ENCODE results near the gene NSRP1. TPM values are rescaled to one million over a fixed set of nuclear protein-coding genes. Genes with fewer than 3 reads are reported as not detected.

The NSRP1 gene
- total RNA-seq, 1 donor from 2014 or later, result 44.2 TPM

DNA sequence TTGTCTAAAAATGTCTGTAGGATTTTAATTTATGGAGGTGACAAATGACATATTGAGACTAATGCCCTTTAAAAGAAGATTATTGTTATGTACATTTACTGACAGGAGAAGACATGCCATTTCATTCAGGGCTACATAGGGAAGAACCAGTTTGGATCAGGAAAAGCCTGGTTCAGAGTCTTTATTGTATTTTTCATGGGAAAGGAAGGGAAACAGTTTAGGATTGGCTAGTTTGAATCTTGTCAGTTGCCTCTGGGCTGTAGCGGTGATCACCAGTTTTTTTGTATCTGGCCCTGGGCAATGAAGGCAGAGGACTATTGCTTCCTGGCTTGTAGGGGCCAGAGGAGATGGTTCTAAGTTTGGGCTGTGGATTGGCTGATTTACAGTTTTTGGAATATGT, 31.8 kb downstream of the NSRP1 start:
- H3K27ac Mint-ChIP-seq, result no peak overlapping the region
- CTCF ChIA-PET, result no interaction called here
- POLR2A ChIA-PET, result interaction anchor here (0.7 kb wide), 1 partner anchor 215 kb away, joined by 3 read pairs; no protein-coding TSS in a partner anchor

DNA sequence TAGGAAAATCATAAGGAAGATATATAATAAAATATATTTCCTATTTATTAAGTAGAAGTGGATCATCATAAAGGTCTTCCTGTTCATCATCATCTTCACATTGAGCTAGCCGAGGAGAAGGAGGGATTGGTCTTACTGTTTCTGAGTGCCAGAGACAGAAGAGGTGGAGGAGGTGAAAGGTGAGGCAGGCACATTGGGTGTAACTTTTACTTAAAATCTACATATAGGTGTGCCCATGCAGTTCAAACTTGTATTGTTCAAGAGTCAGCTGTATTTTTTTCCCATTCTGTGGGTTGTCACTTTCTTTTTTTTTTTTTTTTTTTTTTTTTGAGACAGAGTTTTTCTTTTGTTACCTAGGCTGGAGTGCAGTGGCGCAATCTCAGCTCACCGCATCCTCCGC, 34.9 kb downstream of the NSRP1 start:
- ChIA-PET POLR2A (interaction anchor here (0.6 to 0.7 kb wide), 2 partner anchors 12 to 1398 kb away, joined by 3 to 12 read pairs; no protein-coding TSS in a partner anchor), CTCF (interaction anchor here (0.9 to 1.7 kb wide), 3 partner anchors 15 to 27 kb away, joined by 3 to 5 read pairs (median 3); no protein-coding TSS in a partner anchor)
- no peaks in the 10 kb centered on the region for H3K27me3 Mint-ChIP-seq
- TF ChIP-seq, protein P1, sequence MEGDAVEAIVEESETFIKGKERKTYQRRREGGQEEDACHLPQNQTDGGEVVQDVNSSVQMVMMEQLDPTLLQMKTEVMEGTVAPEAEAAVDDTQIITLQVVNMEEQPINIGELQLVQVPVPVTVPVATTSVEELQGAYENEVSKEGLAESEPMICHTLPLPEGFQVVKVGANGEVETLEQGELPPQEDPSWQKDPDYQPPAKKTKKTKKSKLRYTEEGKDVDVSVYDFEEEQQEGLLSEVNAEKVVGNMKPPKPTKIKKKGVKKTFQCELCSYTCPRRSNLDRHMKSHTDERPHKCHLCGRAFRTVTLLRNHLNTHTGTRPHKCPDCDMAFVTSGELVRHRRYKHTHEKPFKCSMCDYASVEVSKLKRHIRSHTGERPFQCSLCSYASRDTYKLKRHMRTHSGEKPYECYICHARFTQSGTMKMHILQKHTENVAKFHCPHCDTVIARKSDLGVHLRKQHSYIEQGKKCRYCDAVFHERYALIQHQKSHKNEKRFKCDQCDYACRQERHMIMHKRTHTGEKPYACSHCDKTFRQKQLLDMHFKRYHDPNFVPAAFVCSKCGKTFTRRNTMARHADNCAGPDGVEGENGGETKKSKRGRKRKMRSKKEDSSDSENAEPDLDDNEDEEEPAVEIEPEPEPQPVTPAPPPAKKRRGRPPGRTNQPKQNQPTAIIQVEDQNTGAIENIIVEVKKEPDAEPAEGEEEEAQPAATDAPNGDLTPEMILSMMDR (IDR thresholded peaks at IDR 0.05), result no peak
- H3K4me1 Mint-ChIP-seq, result peaks cover 10% of the 10 kb centered on the region
- H3K4me3 Mint-ChIP-seq, result no peak overlapping the region
- DNase-seq, result no peak
- H3K27ac Mint-ChIP-seq, result no peak overlapping the region
- no peak for ATAC-seq (ENCODE audit: low read depth)
- H3K36me3 Mint-ChIP-seq (ENCODE audit: low read depth), result peaks cover 22% of the 10 kb centered on the region
- no peaks in the 10 kb centered on the region for H3K9me3 Mint-ChIP-seq
- intact Hi-C loops (cut with micrococcal nuclease), result no loop called here

More for the DNA sequence above, 31.8 kb downstream of the NSRP1 start:
- intact Hi-C loops (cut with micrococcal nuclease), result no loop called here
- no peak for ATAC-seq (ENCODE audit: low read depth)
- Mint-ChIP-seq H3K4me1 (peaks cover 10% of the 10 kb centered on the region), H3K27me3 (no peaks in the 10 kb centered on the region), H3K9me3 (no peaks in the 10 kb centered on the region), H3K4me3 (no peak overlapping the region), H3K36me3 (ENCODE audit: low read depth) (peaks cover 18% of the 10 kb centered on the region)
- no peak for DNase-seq
- TF ChIP-seq, protein P1 (IDR thresholded peaks at IDR 0.05), result no peak

DNA sequence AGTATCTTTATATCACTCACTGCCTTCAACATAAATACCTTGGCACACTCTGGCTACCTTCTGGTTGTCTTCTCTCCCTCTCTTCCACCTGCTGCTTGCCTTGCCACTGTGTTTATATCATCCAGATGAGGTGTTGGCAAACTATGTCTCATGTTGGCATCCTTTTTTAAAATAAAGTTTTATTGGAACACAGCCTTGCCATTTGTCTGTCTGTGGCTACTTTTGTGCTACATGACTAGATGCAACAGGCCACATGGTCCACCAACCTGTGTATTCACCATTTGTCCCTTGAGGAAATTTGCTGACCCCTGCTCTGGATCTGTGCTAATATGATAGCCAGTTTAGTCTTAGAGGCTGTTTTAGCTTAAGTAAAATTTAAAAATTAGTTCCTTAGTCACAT, 36.8 kb downstream of the NSRP1 start:
- peaks cover 34% of the 10 kb centered on the region for H3K36me3 Mint-ChIP-seq (ENCODE audit: low read depth)
- H3K4me3 Mint-ChIP-seq, result no peak overlapping the region
- TF ChIP-seq, protein P1 (IDR thresholded peaks at IDR 0.05), result no peak
- H3K4me1 Mint-ChIP-seq, result peaks cover 22% of the 10 kb centered on the region
- H3K27me3 Mint-ChIP-seq, result no peaks in the 10 kb centered on the region
- no peak for DNase-seq
- H3K27ac Mint-ChIP-seq, result no peak overlapping the region
- ChIA-PET POLR2A (no interaction called here), CTCF (no interaction called here)
- intact Hi-C loops (cut with micrococcal nuclease), result no loop called here
- ATAC-seq (ENCODE audit: low read depth), result no peak
- no peaks in the 10 kb centered on the region for H3K9me3 Mint-ChIP-seq

DNA sequence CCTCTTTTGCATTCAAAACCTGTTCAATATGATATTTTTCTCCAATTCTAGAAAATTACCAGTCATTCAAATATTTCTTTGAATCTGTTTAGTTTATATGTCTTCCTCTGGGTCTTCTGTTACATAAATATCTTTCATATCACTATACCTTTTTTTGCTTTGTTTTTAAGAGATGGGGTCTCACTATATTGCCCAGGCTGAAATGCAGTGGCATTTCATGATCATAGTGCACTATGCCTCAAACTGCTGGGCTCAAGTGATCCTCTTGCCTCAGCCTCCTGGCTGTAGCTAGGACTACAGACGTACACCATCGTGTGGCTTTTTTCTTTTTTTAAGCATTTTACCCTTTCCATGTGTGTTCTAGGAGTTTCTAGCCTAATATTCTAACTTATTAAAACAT, 38.8 kb downstream of the NSRP1 start:
- no peak for ATAC-seq (ENCODE audit: low read depth)
- H3K36me3 Mint-ChIP-seq (ENCODE audit: low read depth), result peaks cover 48% of the 10 kb centered on the region
- no peak overlapping the region for H3K4me3 Mint-ChIP-seq
- H3K27ac Mint-ChIP-seq, result no peak overlapping the region
- H3K27me3 Mint-ChIP-seq, result no peaks in the 10 kb centered on the region
- POLR2A ChIA-PET, result no interaction called here
- peaks cover 10% of the 10 kb centered on the region for H3K9me3 Mint-ChIP-seq
- TF ChIP-seq, protein P1 (IDR thresholded peaks at IDR 0.05), result no peak
- H3K4me1 Mint-ChIP-seq, result peaks cover 37% of the 10 kb centered on the region
- CTCF ChIA-PET, result no interaction called here
- no peak for DNase-seq
- intact Hi-C loops (cut with micrococcal nuclease), result no loop called here

DNA sequence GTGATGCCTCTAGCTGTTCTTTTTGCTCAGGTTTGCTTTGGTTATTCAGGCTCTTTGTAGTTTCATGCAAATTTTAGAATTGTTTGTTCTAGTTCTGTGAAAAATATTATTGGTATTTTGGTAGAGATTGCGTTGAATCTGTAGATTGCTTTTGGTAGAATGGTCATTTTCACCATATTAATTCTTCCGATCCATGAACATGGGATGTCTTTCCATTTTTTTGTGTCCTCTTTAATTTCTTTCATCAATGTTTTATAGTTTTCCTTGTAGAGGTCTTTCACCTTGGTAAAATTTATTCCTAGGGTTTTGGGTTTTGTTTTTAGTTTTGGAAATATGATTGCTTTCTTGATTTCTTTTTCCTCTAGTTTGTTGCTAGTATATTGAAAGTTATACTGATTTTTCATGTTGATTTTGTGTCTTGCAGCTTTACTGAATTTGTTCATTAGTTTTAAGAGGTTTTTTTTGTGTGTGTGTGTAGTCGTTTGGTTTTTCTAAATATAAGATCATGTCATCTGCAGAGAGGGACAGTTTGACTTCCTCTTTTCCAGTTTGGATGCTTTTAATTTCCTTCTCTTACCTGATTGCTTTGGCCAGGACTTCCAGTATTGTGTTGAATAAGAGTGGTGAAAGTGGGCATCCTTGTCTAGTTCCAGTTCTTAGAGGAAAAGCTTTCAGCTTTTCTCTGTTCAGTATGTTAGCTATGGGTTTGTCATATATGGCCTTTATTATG, 42.4 kb downstream of the NSRP1 start:
- Mint-ChIP-seq H3K36me3 (ENCODE audit: low read depth) (peaks cover 60% of the 10 kb centered on the region), H3K4me3 (no peak overlapping the region), H3K9me3 (peaks cover 15% of the 10 kb centered on the region), H3K4me1 (peaks cover 38% of the 10 kb centered on the region), H3K27ac (no peak overlapping the region), H3K27me3 (no peaks in the 10 kb centered on the region)
- intact Hi-C loops (cut with micrococcal nuclease), result loop anchor here (2.0 kb wide), 1 partner anchor 16 kb away; no protein-coding TSS in a partner anchor
- ATAC-seq (ENCODE audit: low read depth), result no peak
- POLR2A ChIA-PET, result no interaction called here
- DNase-seq, result no peak
- CTCF ChIA-PET, result no interaction called here
- TF ChIP-seq, protein P1 (IDR thresholded peaks at IDR 0.05), result no peak
